Neutrophil (primary cell): ENCODE results near the gene SLC9A9.

Experiments used
- H3K27ac ChIP-seq: fragments of 200-600 bp; sonication (generic); 2 replicates; pipeline ENCODE4 v1.5.1; 2016; ENCODE audit warnings: mild to moderate bottlenecking, moderate library complexity
- H3K27me3 ChIP-seq: fragments of 200-600 bp; sonication (generic); 2 replicates; pipeline ENCODE4 v1.6.0; 2016; ENCODE audit warnings: mild to moderate bottlenecking
- H3K36me3 ChIP-seq: fragments of 200-600 bp; sonication (generic); 2 replicates; pipeline ENCODE4 v1.5.1; 2017
- H3K4me1 ChIP-seq, 2 experiments: fragments of 200-600 bp in 1 of 2; sonication (generic) in 1 of 2; 1 replicate in 1 of 2; 2 replicates in 1 of 2; pipeline versions ENCODE4 v1.5.1 to v1.6.1; 2013 to 2016; ENCODE audit warnings: low read depth in 1 of 2, low read length in 1 of 2, mild to moderate bottlenecking in 1 of 2, moderate library complexity in 1 of 2; ENCODE audit not compliant: control insufficient read depth in 1 of 2, insufficient read depth in 1 of 2
- H3K4me3 ChIP-seq, 2 experiments: fragments of 200-600 bp in 1 of 2; sonication (generic) in 1 of 2; 1 replicate in 1 of 2; 2 replicates in 1 of 2; pipeline ENCODE4 v1.5.1; 2013 to 2016; ENCODE audit warnings: low read depth in 1 of 2, low read length in 1 of 2, mild to moderate bottlenecking in 1 of 2, moderate library complexity in 1 of 2
- H3K9me3 ChIP-seq: fragments of 200-600 bp; sonication (generic); 2 replicates; pipeline ENCODE4 v1.5.1; 2016
- TF ChIP-seq, protein P1 (sequence below): fragments of 200-600 bp; sonication (generic); IDR thresholded peaks from 2 replicates; pipeline ENCODE4 v1.5.1; 2016; ENCODE audit warnings: antibody characterized with exemption

The SLC9A9 gene

DNA sequence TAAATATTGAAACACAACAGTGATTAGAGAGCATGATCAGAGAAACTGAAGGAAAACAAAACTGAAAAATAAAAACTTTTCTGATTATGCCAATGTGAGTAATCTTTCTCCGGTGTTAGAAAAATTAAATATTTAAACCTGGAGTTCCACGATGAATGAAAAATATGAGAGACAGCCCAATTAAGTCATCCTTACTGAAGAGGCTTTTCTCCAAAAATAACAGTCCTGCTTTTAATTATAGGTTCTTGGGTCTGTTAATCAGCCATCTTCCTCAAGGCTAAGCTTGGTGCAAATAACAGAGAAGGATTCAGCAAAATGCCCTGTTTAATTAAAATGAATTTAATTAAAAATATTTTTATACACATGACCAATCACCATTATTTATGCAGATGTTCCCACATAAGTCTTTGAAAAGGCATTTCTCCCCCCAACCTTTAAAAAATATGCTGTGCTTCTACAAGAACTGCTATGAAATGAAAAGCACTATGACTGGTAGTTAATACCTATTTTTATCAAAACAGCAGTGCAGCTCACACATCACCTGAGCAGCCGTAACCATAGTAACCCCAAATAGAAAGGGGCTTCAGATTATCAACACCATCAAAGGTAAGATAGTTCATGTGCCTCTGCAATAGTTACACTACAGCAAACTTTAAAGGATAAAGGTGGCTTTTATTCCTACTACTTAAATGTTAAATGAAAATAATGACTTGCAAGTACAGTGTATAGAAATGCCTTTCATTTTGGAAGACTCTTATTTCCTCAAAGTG lies 175.7 kb downstream of the SLC9A9 start:
- no peaks in the 10 kb centered on the region for H3K9me3 ChIP-seq
- TF ChIP-seq, protein P1, sequence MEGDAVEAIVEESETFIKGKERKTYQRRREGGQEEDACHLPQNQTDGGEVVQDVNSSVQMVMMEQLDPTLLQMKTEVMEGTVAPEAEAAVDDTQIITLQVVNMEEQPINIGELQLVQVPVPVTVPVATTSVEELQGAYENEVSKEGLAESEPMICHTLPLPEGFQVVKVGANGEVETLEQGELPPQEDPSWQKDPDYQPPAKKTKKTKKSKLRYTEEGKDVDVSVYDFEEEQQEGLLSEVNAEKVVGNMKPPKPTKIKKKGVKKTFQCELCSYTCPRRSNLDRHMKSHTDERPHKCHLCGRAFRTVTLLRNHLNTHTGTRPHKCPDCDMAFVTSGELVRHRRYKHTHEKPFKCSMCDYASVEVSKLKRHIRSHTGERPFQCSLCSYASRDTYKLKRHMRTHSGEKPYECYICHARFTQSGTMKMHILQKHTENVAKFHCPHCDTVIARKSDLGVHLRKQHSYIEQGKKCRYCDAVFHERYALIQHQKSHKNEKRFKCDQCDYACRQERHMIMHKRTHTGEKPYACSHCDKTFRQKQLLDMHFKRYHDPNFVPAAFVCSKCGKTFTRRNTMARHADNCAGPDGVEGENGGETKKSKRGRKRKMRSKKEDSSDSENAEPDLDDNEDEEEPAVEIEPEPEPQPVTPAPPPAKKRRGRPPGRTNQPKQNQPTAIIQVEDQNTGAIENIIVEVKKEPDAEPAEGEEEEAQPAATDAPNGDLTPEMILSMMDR, result no peak
- no peaks in the 10 kb centered on the region for H3K36me3 ChIP-seq
- H3K4me3 ChIP-seq, result no peak overlapping the region
- H3K4me1 ChIP-seq, result peaks cover 3 to 4% of the 10 kb centered on the region in 2 experiments
- no peak overlapping the region for H3K27ac ChIP-seq
- H3K27me3 ChIP-seq, result no peaks in the 10 kb centered on the region

DNA sequence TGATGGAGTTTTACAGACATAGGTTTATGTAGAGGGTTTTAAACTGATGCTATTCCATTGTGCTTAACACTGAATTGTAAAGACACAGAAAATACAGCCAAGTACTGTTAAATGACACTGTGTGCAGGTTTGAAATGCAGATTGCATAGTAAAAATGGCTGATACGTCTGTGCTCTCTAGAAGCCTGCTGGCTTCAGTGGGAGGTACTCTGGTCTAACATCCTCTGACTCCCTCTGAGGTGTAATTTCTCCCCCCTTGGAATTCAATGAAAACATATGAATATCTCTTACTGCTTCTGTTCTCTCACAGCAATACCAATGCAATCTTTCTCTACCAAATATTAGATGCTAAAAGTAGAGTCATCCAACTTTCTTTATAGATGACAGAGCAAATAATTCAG lies 176.6 kb downstream of the SLC9A9 start:
- TF ChIP-seq, protein P1, result no peak
- Histone ChIP-seq H3K36me3 (no peaks in the 10 kb centered on the region), H3K4me3 (no peak overlapping the region), H3K4me1 (peaks cover 3 to 4% of the 10 kb centered on the region in 2 experiments), H3K27me3 (no peaks in the 10 kb centered on the region), H3K9me3 (no peaks in the 10 kb centered on the region), H3K27ac (no peak overlapping the region)

DNA sequence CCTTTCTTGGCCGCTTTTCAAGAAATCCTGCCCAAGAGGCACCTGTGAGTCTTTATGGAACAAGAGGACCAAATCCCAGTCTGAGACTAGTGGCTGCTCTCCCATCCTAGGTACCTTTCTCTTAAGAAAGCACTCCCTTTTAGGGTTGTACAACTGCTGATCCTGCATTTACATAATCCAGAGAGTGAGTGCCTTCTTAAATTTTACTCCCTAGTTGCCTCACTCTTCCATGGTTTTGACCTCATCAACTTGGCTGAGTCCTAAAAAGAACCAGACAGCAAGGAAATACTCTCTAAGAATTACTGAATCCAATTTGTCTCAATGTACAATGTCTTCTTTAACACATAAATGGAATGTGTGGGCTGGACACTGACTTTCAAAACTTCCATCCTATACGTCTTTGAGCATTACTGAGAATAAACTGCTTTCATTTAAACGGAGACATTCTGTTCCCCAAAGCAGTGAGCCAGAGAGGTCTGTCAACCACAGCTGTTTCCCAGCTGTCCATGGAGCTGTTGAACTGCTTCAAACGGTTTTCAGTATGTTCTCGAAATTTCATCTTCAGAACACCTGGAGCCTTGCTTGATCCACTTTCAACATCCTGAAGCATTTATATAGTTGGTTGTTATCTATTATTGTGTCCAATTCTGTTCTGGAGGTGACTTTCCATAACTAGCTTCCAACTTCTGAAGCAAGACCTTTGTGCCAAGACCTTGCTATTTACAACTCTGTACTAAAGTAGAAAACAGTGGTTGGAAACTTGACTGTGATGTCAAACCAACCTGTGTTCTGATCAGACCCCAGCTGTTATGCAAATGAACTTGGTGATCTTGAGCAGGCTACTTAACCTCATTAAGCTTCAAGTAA lies 179.1 kb downstream of the SLC9A9 start:
- H3K9me3 ChIP-seq, result no peaks in the 10 kb centered on the region

DNA sequence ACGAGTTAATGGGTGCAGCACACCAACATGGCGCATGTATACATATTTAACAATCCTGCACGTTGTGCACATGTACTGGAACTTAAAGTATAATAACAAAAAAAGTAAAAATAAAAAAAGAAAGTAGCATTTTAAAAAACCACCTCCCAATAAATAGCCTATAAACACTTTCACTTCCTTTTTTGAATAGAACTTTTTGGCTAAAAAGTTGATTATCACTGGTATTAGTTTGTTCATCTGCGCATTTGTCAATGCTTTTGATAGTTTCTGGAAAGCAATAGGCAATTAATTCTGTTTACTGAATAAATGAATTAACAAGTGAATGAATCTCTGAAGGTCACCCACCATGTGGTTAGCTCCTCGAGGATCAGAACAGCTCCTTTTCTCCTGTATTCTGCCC lies 179.9 kb downstream of the SLC9A9 start:
- no peaks in the 10 kb centered on the region for H3K9me3 ChIP-seq
- H3K27ac ChIP-seq, result no peak overlapping the region
- H3K36me3 ChIP-seq, result no peaks in the 10 kb centered on the region
- no peaks in the 10 kb centered on the region for H3K27me3 ChIP-seq
- TF ChIP-seq, protein P1, result no peak
- H3K4me1 ChIP-seq, result no peaks in the 10 kb centered on the region
- H3K4me3 ChIP-seq, result no peak overlapping the region

More for the DNA sequence above, 179.1 kb downstream of the SLC9A9 start:
- H3K4me3 ChIP-seq, result no peak overlapping the region
- H3K36me3 ChIP-seq, result no peaks in the 10 kb centered on the region
- H3K27me3 ChIP-seq, result no peaks in the 10 kb centered on the region
- peaks cover 2 to 3% of the 10 kb centered on the region in 2 experiments for H3K4me1 ChIP-seq
- TF ChIP-seq, protein P1, result no peak
- no peak overlapping the region for H3K27ac ChIP-seq

DNA sequence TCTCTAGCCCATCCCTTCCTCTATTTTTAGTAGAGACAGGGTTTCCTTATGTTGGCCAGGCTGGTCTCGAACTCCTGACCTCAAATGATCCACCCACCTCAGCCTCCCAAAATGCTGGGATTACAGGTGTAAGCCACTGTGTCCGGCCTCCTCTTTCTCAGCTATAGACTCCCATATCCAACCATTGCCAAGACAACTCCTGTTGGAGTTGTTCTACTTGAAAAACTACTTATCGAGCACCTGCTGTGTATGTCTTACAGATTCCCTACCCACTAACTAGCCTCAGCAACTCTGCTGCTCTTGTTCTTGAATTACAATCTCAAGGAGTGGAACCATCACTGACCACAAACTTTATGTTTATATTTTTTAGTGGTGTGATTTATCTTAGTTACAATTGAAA lies 186.6 kb downstream of the SLC9A9 start:
- H3K9me3 ChIP-seq, result no peaks in the 10 kb centered on the region
- TF ChIP-seq, protein P1, result no peak
- H3K4me1 ChIP-seq, result no peaks in the 10 kb centered on the region
- no peak overlapping the region for H3K27ac ChIP-seq
- H3K27me3 ChIP-seq, result no peaks in the 10 kb centered on the region
- no peaks in the 10 kb centered on the region for H3K36me3 ChIP-seq
- no peak overlapping the region for H3K4me3 ChIP-seq
